GM21515 (cell line): ENCODE data around the gene AFF1.

Experiments used
- ATAC-seq: cut with Tn5 transposase; IDR thresholded peaks from one replicate; pipeline ENCODE4 v1.9.1; 2021; ENCODE audit not compliant: unreplicated experiment

AFF1 gene

GRCh38 chr4:87108142-87108546, 173.3 kb downstream of the AFF1 start:
- ATAC-seq, result no peak

GRCh38 chr4:87109121-87109520, 174.3 kb downstream of the AFF1 start:
- ATAC-seq, result no peak

GRCh38 chr4:87109945-87110344, 175.1 kb downstream of the AFF1 start:
- no peak for ATAC-seq

GRCh38 chr4:87112063-87112462, 177.3 kb downstream of the AFF1 start:
- ATAC-seq, result no peak

- ATAC-seq, result no peak
Measured at GRCh38 chr4:87114245-87115062, 179.6 kb downstream of the AFF1 start.

- ATAC-seq, result no peak
Measured at GRCh38 chr4:87116231-87116630, 181.4 kb downstream of the AFF1 start.

- no peak for ATAC-seq
Measured at GRCh38 chr4:87117051-87117731, 182.4 kb downstream of the AFF1 start.

- ATAC-seq, result no peak
Measured at GRCh38 chr4:87117732-87118075, 182.9 kb downstream of the AFF1 start.

GRCh38 chr4:87118421-87118820, 183.6 kb downstream of the AFF1 start:
- ATAC-seq, result no peak

GRCh38 chr4:87118826-87119225, 184.0 kb downstream of the AFF1 start:
- no peak for ATAC-seq

GRCh38 chr4:87120010-87120409, 185.2 kb downstream of the AFF1 start:
- no peak for ATAC-seq

- ATAC-seq, result no peak
Measured at GRCh38 chr4:87120411-87121162, 185.8 kb downstream of the AFF1 start.

- no peak for ATAC-seq
Measured at GRCh38 chr4:87121341-87122065, 186.7 kb downstream of the AFF1 start.

- no peak for ATAC-seq
Measured at GRCh38 chr4:87122252-87122651, 187.4 kb downstream of the AFF1 start.

GRCh38 chr4:87126056-87126455, 191.2 kb downstream of the AFF1 start:
- no peak for ATAC-seq

GRCh38 chr4:87128006-87128705, 193.3 kb downstream of the AFF1 start:
- no peak for ATAC-seq

GRCh38 chr4:87129681-87130080, 194.9 kb downstream of the AFF1 start:
- ATAC-seq, result no peak

- ATAC-seq, result no peak
Measured at GRCh38 chr4:87130985-87131703, 196.3 kb downstream of the AFF1 start.

- no peak for ATAC-seq
Measured at GRCh38 chr4:87132035-87132434, 197.2 kb downstream of the AFF1 start.

GRCh38 chr4:87133183-87133582, 198.4 kb downstream of the AFF1 start:
- ATAC-seq, result no peak
